Testis (tissue), 2 donors: ENCODE results near the gene TIMD4.

Experiments
- CTCF ChIP-seq, 3 experiments: fragments of 450-650 bp in 2 of 3; fragments of 200-600 bp in 1 of 3; sonication (generic) in 1 of 3; IDR thresholded peaks; one replicate each; pipeline ENCODE4 v1.5.1; 2016 to 2019; ENCODE audit warnings: antibody characterized with exemption in 3 of 3, mild to moderate bottlenecking in 2 of 3, moderate library complexity in 1 of 3
- POLR2A ChIP-seq: fragments of 450-650 bp; IDR thresholded peaks from one replicate; pipeline ENCODE4 v1.6.1; 2017; ENCODE audit warnings: antibody characterized with exemption, mild to moderate bottlenecking, moderate library complexity

GRCh38 chr5:156913719-156914370 lies 49.2 kb downstream of the TIMD4 start:
- TF ChIP-seq CTCF (IDR thresholded peaks at IDR 0.05), result no peak
- TF ChIP-seq POLR2A, result no peak
